HCT116 (cell line): ENCODE data around the gene PFKFB2. TPM values are rescaled to one million over a fixed set of nuclear protein-coding genes. Genes with fewer than 3 reads are reported as not detected.

Experiments
- ATAC-seq: fragments of 200-7000 bp; cut with Tn5 transposase; 2 replicates; pipeline ENCODE4 v1.9.1; 2020; ENCODE audit warnings: mild to moderate bottlenecking, moderate library complexity
- BruUV-seq: library from RNA; stranded (reverse); fragments of 400-500 nt; replicated peaks from 2 replicates; lab custom pipeline; 2021; lab: Mats Ljungman, UMichigan
- CTCF ChIA-PET: fragments of 300-600 bp; sonication (Branson Sonifier 250); formaldehyde crosslinking; loops from one replicate; lab custom pipeline; 2021; ENCODE audit warnings: antibody characterized with exemption; lab: Charles Lee
- POLR2A ChIA-PET: fragments of 300-600, 350-600 bp; sonication (Branson Sonifier 250); formaldehyde crosslinking; loops from one replicate; lab custom pipeline; 2021; ENCODE audit warnings: antibody characterized with exemption; lab: Charles Lee
- RAD21 ChIA-PET, 2 experiments: fragments of 300-600 bp; sonication (Branson Sonifier 250); formaldehyde crosslinking; loops; one replicate each; lab custom pipeline; 2023; ENCODE audit warnings: low total read pairs in 2 of 2; ENCODE audit not compliant: uncharacterized antibody in 2 of 2, unreplicated experiment in 2 of 2, low non-redundant PET in 1 of 2; lab: Charles Lee
- DNase-seq: peaks from one replicate; pipeline ENCODE4 v3.0.0-alpha.2; 2010; ENCODE audit warnings: low read depth, low spot score
- H2AFZ ChIP-seq: fragments of 200-600 bp; shearing (Covaris generic), sonication (generic); 2 replicates; pipeline ENCODE4 v1.6.1; 2017; ENCODE audit warnings: low read depth, mixed run types, mixed read lengths, antibody characterized with exemption, low read length; ENCODE audit not compliant: poor library complexity, severe bottlenecking
- H3K27ac ChIP-seq: 2 replicates; pipeline ENCODE4 v1.5.1; 2012; ENCODE audit warnings: low read depth, low read length
- H3K27me3 ChIP-seq: fragments of 200-600 bp; sonication (generic); 2 replicates; pipeline ENCODE4 v1.6.1; 2016; ENCODE audit warnings: mixed run types, low read length, mixed read lengths; ENCODE audit not compliant: insufficient read depth
- H3K36me3 ChIP-seq, 2 experiments: fragments of 200-500 bp in 1 of 2; fragments of 200-600 bp in 1 of 2; sonication (Bioruptor generic) in 1 of 2; sonication (generic) in 1 of 2; 2 replicates each; pipeline versions ENCODE4 v1.5.1 to v1.6.1; 2014 to 2016; ENCODE audit warnings: low read length in 2 of 2, inconsistent platforms in 1 of 2, mixed read lengths in 1 of 2, mixed run types in 1 of 2; ENCODE audit not compliant: insufficient read depth in 2 of 2, control insufficient read depth in 1 of 2
- H3K4me1 ChIP-seq, 2 experiments: fragments of 200-600 bp in 1 of 2; sonication (generic) in 1 of 2; 2 replicates each; pipeline versions ENCODE4 v1.5.1 to v1.6.1; 2012 to 2017; ENCODE audit warnings: low read length in 2 of 2, inconsistent platforms in 1 of 2, mild to moderate bottlenecking in 1 of 2, mixed read lengths in 1 of 2, mixed run types in 1 of 2, moderate library complexity in 1 of 2; ENCODE audit not compliant: insufficient read depth in 2 of 2, control insufficient read depth in 1 of 2
- H3K4me2 ChIP-seq: fragments of 200-600 bp; sonication (generic); 2 replicates; pipeline ENCODE4 v1.6.1; 2017; ENCODE audit warnings: mixed run types, low read length, mixed read lengths
- H3K4me3 ChIP-seq, 2 experiments: fragments of 200-600 bp in 1 of 2; sonication (generic) in 1 of 2; replicated peaks in 1 of 2; 2 replicates each; pipeline ENCODE4 v1.5.1; 2011 to 2016; ENCODE audit warnings: low read length in 2 of 2, control low read depth in 1 of 2, low read depth in 1 of 2, mild to moderate bottlenecking in 1 of 2, mixed read lengths in 1 of 2, mixed run types in 1 of 2
- H3K79me2 ChIP-seq: fragments of 200-600 bp; sonication (generic); 2 replicates; pipeline ENCODE4 v1.6.1; 2017; ENCODE audit warnings: mild to moderate bottlenecking, mixed run types, low read length, moderate library complexity, mixed read lengths; ENCODE audit not compliant: insufficient read depth
- H3K9ac ChIP-seq: fragments of 200-600 bp; sonication (generic); 2 replicates; pipeline ENCODE4 v1.6.1; 2016; ENCODE audit warnings: low read length, mixed read lengths
- H3K9me2 ChIP-seq: fragments of 200-600 bp; sonication (generic), shearing (Covaris generic); 2 replicates; pipeline ENCODE4 v1.6.1; 2017; ENCODE audit warnings: mixed run types, mild to moderate bottlenecking, moderate library complexity; ENCODE audit not compliant: insufficient read depth
- H3K9me3 ChIP-seq, 2 experiments: fragments of 200-500 bp in 1 of 2; fragments of 200-600 bp in 1 of 2; sonication (Bioruptor generic) in 1 of 2; sonication (generic) in 1 of 2; 2 replicates each; pipeline ENCODE4 v1.6.1; 2014 to 2017; ENCODE audit warnings: low read length in 2 of 2, mixed read lengths in 2 of 2, inconsistent platforms in 1 of 2, low read depth in 1 of 2, mild to moderate bottlenecking in 1 of 2, mixed run types in 1 of 2, moderate library complexity in 1 of 2; ENCODE audit not compliant: control insufficient read depth in 1 of 2, insufficient read depth in 1 of 2
- H4K20me1 ChIP-seq: fragments of 200-600 bp; sonication (generic), shearing (Covaris generic); 2 replicates; pipeline ENCODE4 v1.6.1; 2017; ENCODE audit warnings: mixed run types, mild to moderate bottlenecking, moderate library complexity; ENCODE audit not compliant: insufficient read depth
- CBX3 ChIP-seq: IDR thresholded peaks from 2 replicates; pipeline ENCODE4 v1.6.1; 2012; ENCODE audit warnings: low read depth
- CEBPB ChIP-seq: IDR thresholded peaks from 2 replicates; pipeline ENCODE4 v1.6.1; 2012; ENCODE audit warnings: low read depth
- ELF1 ChIP-seq: IDR thresholded peaks from 2 replicates; pipeline ENCODE4 v1.6.1; 2012; ENCODE audit warnings: low read depth, borderline replicate concordance
- EZH2 ChIP-seq: fragments of 200-600 bp; sonication (generic); IDR thresholded peaks from 2 replicates; pipeline ENCODE4 v1.6.1; 2017; ENCODE audit warnings: antibody characterized with exemption, mixed run types
- FOSL1 ChIP-seq: IDR thresholded peaks from 2 replicates; pipeline ENCODE4 v1.6.1; 2012; ENCODE audit warnings: low read depth
- POLR2AphosphoS5 ChIP-seq: IDR thresholded peaks from 2 replicates; pipeline ENCODE4 v1.6.1; 2011; ENCODE audit warnings: mild to moderate bottlenecking, low read depth, low read length, moderate library complexity
- RAD21 ChIP-seq: IDR thresholded peaks from 2 replicates; pipeline ENCODE4 v1.6.1; 2012; ENCODE audit warnings: low read depth, mild to moderate bottlenecking
- SIN3A ChIP-seq: IDR thresholded peaks from 2 replicates; pipeline ENCODE4 v1.6.1; 2012; ENCODE audit warnings: low read depth
- YY1 ChIP-seq: IDR thresholded peaks from 2 replicates; pipeline ENCODE4 v1.6.1; 2011; ENCODE audit warnings: low read length, low read depth, moderate library complexity, mild to moderate bottlenecking; ENCODE audit not compliant: insufficient replicate concordance; ENCODE audit errors: extremely low read depth
- ZFX ChIP-seq: fragments of 450-650 bp; IDR thresholded peaks from 2 replicates; pipeline ENCODE4 v1.6.1; 2017
- ZNF274 ChIP-seq: fragments of 200-500 bp; sonication (Bioruptor generic); IDR thresholded peaks from 2 replicates; pipeline ENCODE4 v1.6.1; 2014; ENCODE audit warnings: mild to moderate bottlenecking, low read depth, low read length, inconsistent platforms
- intact Hi-C: fragments of 100-400 bp; cut with micrococcal nuclease; formaldehyde crosslinking; loops from 2 replicates; pipeline ENCODE4 v1.10.0; 2022
- total RNA-seq: library from RNA; stranded (reverse); gene quantifications from one replicate; pipeline ENCODE4 v1.2.1, GENCODE V29; 2021; ENCODE audit not compliant: unreplicated experiment
- TF ChIP-seq, protein P1 (sequence below): IDR thresholded peaks from 2 replicates; pipeline ENCODE4 v1.6.1; 2012
- TF ChIP-seq, protein P2 (sequence below): IDR thresholded peaks from 2 replicates; pipeline ENCODE4 v1.6.1; 2012; ENCODE audit warnings: low read depth

Gene PFKFB2
- total RNA-seq, 1 experiment from 2014 or later: 13.9 TPM

DNA sequence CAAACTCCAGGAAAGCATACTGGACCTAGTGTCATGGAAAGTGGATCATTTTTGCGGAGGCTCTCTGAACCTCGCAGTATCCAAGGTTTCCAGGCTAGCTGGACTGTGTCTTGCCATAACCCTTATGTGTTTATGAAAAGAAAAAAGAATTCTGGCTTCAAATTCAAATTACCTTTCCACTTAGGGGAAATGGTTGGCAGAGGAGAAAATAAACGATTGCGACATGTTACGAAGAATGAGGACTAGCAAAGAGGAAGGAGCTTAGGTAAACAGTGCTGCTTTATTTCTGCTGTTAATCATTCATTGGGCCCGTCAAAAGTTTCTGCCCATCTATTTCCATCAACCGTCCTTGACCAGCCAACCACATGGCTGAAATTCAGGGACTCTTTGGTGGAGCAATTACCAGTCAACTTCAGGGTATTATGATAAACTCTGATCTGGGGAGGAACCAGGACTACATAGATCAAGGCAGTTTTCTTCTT lies 50.9 kb downstream of the PFKFB2 start, which contains the start of gene C4BPA:
C4BPA (plus strand) TSS at position 342 of the 482 bp plus-strand sequence. CDS start 8,793 bp downstream, outside the sequence.
- H3K9me3 ChIP-seq: no peaks in the 10 kb centered on the region
- no peaks in the 10 kb centered on the region for H3K79me2 ChIP-seq
- no peaks in the 10 kb centered on the region for H3K4me1 ChIP-seq
- no peaks in the 10 kb centered on the region for H3K9me2 ChIP-seq
- H3K36me3 ChIP-seq: no peaks in the 10 kb centered on the region
- no peak within 1 kb of the TSS for H3K9ac ChIP-seq
- TF ChIP-seq CEBPB (no peak), EZH2 (no peak), ZNF274 (no peak), RAD21 (no peak), SIN3A (no peak), YY1 (no peak), ELF1 (no peak), ZFX (no peak), CBX3 (no peak), POLR2AphosphoS5 (no peak), FOSL1 (no peak)
- TF ChIP-seq, protein P1, sequence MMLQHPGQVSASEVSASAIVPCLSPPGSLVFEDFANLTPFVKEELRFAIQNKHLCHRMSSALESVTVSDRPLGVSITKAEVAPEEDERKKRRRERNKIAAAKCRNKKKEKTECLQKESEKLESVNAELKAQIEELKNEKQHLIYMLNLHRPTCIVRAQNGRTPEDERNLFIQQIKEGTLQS: no peak
- TF ChIP-seq, protein P2, sequence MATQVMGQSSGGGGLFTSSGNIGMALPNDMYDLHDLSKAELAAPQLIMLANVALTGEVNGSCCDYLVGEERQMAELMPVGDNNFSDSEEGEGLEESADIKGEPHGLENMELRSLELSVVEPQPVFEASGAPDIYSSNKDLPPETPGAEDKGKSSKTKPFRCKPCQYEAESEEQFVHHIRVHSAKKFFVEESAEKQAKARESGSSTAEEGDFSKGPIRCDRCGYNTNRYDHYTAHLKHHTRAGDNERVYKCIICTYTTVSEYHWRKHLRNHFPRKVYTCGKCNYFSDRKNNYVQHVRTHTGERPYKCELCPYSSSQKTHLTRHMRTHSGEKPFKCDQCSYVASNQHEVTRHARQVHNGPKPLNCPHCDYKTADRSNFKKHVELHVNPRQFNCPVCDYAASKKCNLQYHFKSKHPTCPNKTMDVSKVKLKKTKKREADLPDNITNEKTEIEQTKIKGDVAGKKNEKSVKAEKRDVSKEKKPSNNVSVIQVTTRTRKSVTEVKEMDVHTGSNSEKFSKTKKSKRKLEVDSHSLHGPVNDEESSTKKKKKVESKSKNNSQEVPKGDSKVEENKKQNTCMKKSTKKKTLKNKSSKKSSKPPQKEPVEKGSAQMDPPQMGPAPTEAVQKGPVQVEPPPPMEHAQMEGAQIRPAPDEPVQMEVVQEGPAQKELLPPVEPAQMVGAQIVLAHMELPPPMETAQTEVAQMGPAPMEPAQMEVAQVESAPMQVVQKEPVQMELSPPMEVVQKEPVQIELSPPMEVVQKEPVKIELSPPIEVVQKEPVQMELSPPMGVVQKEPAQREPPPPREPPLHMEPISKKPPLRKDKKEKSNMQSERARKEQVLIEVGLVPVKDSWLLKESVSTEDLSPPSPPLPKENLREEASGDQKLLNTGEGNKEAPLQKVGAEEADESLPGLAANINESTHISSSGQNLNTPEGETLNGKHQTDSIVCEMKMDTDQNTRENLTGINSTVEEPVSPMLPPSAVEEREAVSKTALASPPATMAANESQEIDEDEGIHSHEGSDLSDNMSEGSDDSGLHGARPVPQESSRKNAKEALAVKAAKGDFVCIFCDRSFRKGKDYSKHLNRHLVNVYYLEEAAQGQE: no peak
- no peak for DNase-seq
- H2AFZ ChIP-seq: no peak within 1 kb of the TSS
- CTCF ChIA-PET: interaction anchor here (1.1 kb wide), 1 partner anchor 20 kb away, joined by 4 read pairs; no protein-coding TSS in a partner anchor
- H3K27ac ChIP-seq: no peak within 1 kb of the TSS
- POLR2A ChIA-PET: no interaction called here
- RAD21 ChIA-PET: no interaction called here
- ATAC-seq: no peak
- no peaks in the 10 kb centered on the region for H4K20me1 ChIP-seq
- intact Hi-C loops: no loop called here
- no peaks in the 10 kb centered on the region for H3K27me3 ChIP-seq
- no TSS peak for BruUV-seq
- no peak within 1 kb of the TSS for H3K4me3 ChIP-seq
- H3K4me2 ChIP-seq: no peak within 1 kb of the TSS
